Measurements from ENCODE around the gene MPZL1.

The MPZL1 gene

GRCh38 chr1:167695756-167696561 lies 25.8 kb upstream of the MPZL1 start:
- DNase-seq (ENCODE audit: low spot score) = no peak

GRCh38 chr1:167697667-167698141 lies 24.1 kb upstream of the MPZL1 start:
- no peak for DNase-seq (ENCODE audit: low spot score)

- DNase-seq (ENCODE audit: low spot score) = no peak
These were observed 23.5 kb upstream of the MPZL1 start for GRCh38 chr1:167698313-167698712.

- DNase-seq (ENCODE audit: low spot score) = no peak
These were observed 20.3 kb upstream of the MPZL1 start for GRCh38 chr1:167701510-167701909.

GRCh38 chr1:167703557-167703956 lies 18.2 kb upstream of the MPZL1 start:
- DNase-seq (ENCODE audit: low spot score) = no peak

GRCh38 chr1:167704715-167705114 lies 17.1 kb upstream of the MPZL1 start:
- no peak for DNase-seq (ENCODE audit: low spot score)

- no peak for DNase-seq (ENCODE audit: low spot score)
These were observed 16.5 kb upstream of the MPZL1 start for GRCh38 chr1:167705250-167705649.

- no peak for DNase-seq (ENCODE audit: low spot score)
These were observed 15.4 kb upstream of the MPZL1 start for GRCh38 chr1:167706363-167706762.

- no peak for DNase-seq (ENCODE audit: low spot score)
These were observed 14.6 kb upstream of the MPZL1 start for GRCh38 chr1:167706931-167707877.

GRCh38 chr1:167707942-167708341 lies 13.8 kb upstream of the MPZL1 start:
- no peak for DNase-seq (ENCODE audit: low spot score)

- no peak for DNase-seq (ENCODE audit: low spot score)
These were observed 12.8 kb upstream of the MPZL1 start for GRCh38 chr1:167708940-167709389.

GRCh38 chr1:167710836-167711235 lies 10.9 kb upstream of the MPZL1 start:
- DNase-seq (ENCODE audit: low spot score) = no peak

- DNase-seq (ENCODE audit: low spot score) = no peak
These were observed 10.0 kb upstream of the MPZL1 start for GRCh38 chr1:167711797-167712196.

- peak; percentile 31 for DNase-seq (ENCODE audit: low spot score)
These were observed 8.3 kb upstream of the MPZL1 start for GRCh38 chr1:167713330-167714081.

- peak; percentile 32 for DNase-seq (ENCODE audit: low spot score)
These were observed 7.7 kb upstream of the MPZL1 start for GRCh38 chr1:167714098-167714438.

- peak; percentile 34 for DNase-seq (ENCODE audit: low spot score)
These were observed 7.2 kb upstream of the MPZL1 start for GRCh38 chr1:167714439-167715156.

- DNase-seq (ENCODE audit: low spot score) = peak; percentile 51
These were observed 6.4 kb upstream of the MPZL1 start for GRCh38 chr1:167715157-167715999.

- DNase-seq (ENCODE audit: low spot score) = no peak
These were observed 5.8 kb upstream of the MPZL1 start for GRCh38 chr1:167716000-167716271.

- no peak for DNase-seq (ENCODE audit: low spot score)
These were observed 4.4 kb upstream of the MPZL1 start for GRCh38 chr1:167717351-167717750.

- DNase-seq (ENCODE audit: low spot score) = no peak
These were observed 2.7 kb upstream of the MPZL1 start for GRCh38 chr1:167718914-167719691.
